Lower lobe of right lung (tissue), 2 donors: Measurements from ENCODE around the gene PAAF1. TPM values are rescaled to one million over a fixed set of nuclear protein-coding genes. Genes with fewer than 3 reads are reported as not detected.

Source experiments
- ATAC-seq, 2 donors: fragments of 200-7000 bp; cut with Tn5 transposase; one replicate each; pipeline ENCODE4 v1.9.1; 2020 to 2022; ENCODE audit warnings: mild to moderate bottlenecking in 2 of 2, moderate library complexity in 2 of 2
- DNase-seq: peaks from one replicate; pipeline ENCODE4 v3.0.0-alpha.2; 2020
- H3K27ac ChIP-seq: fragments of 200-600 bp; one replicate; pipeline ENCODE4 v1.8.0; 2022
- H3K27me3 ChIP-seq: fragments of 200-600 bp; one replicate; pipeline ENCODE4 v1.8.0; 2022; ENCODE audit warnings: low read depth
- H3K36me3 ChIP-seq: fragments of 200-600 bp; one replicate; pipeline ENCODE4 v1.8.0; 2022; ENCODE audit warnings: mild to moderate bottlenecking
- H3K4me1 ChIP-seq: fragments of 200-600 bp; one replicate; pipeline ENCODE4 v1.8.0; 2022
- H3K4me3 ChIP-seq: fragments of 200-600 bp; one replicate; pipeline ENCODE4 v1.8.0; 2022; ENCODE audit warnings: mild to moderate bottlenecking
- H3K9me3 ChIP-seq: fragments of 200-600 bp; one replicate; pipeline ENCODE4 v1.8.0; 2022
- CTCF ChIP-seq: fragments of 200-600 bp; IDR thresholded peaks from one replicate; pipeline ENCODE4 v1.8.0; 2022; ENCODE audit warnings: antibody characterized with exemption, mild to moderate bottlenecking
- intact Hi-C: fragments of 100-400 bp; cut with DNase I; formaldehyde crosslinking; loops from one replicate; pipeline ENCODE4 v1.11.0; 2022
- long read RNA-seq: library from polyadenylated mRNA; unstranded; transcript quantifications from one replicate; pipeline ENCODE4 v2.0.0, GENCODE V29; 2021
- total RNA-seq: library from RNA; stranded (reverse); fragmentation: NEBNext Ultra II Directional; extraction: Animal tissue kit (Norgen Biotek cat#: 25700); gene quantifications from one replicate; pipeline ENCODE4 v1.2.1, GENCODE V29; 2021
- donor health status: DM: no; HTN: yes; CAD: no; lungs with severe emphysema.

The PAAF1 gene
- 15.2 TPM for total RNA-seq
- long read RNA-seq, full-length matches to known transcripts: 33 of 57 reads
- long read RNA-seq, partial matches to known transcripts: 7 of 57 reads
- long read RNA-seq, other reads (novel, unspliced or antisense): 17 of 57 reads

GRCh38 chr11:73876424-73877310 is at the start of gene PAAF1, which contains the start of gene COA4:
Gene PAAF1, plus strand, starts transcription at chr11:73876999. Its CDS starts 23 bp downstream, at chr11:73877022.
Gene COA4, minus strand, starts transcription at chr11:73876846. Its CDS starts 3,468 bp downstream, at chr11:73873378.
- ATAC-seq (peak; percentile 99 to 100), DNase-seq (peak; percentile 94)
- Histone ChIP-seq H3K27ac (peak within 1 kb of the TSS; percentile 81), H3K9me3 (no peaks in the 10 kb centered on the region), H3K4me1 (peaks cover 23% of the 10 kb centered on the region), H3K27me3 (no peaks in the 10 kb centered on the region), H3K36me3 (peaks cover 36% of the 10 kb centered on the region), H3K4me3 (peak within 1 kb of the TSS; percentile 88)
- no peak for TF ChIP-seq CTCF
- intact Hi-C loops: no loop called here

- H3K36me3 ChIP-seq: peaks cover 41% of the 10 kb centered on the region
- intact Hi-C loops: no loop called here
- no peak overlapping the region for H3K27ac ChIP-seq
- DNase-seq: no peak
- no peak for TF ChIP-seq CTCF
- H3K9me3 ChIP-seq: no peaks in the 10 kb centered on the region
- no peak overlapping the region for H3K4me3 ChIP-seq
- no peaks in the 10 kb centered on the region for H3K27me3 ChIP-seq
- no peaks in the 10 kb centered on the region for H3K4me1 ChIP-seq
- no peak for ATAC-seq
Measured at GRCh38 chr11:73830261-73830660, 46.5 kb upstream of the PAAF1 start.

GRCh38 chr11:73833067-73833466 is 43.7 kb upstream of the PAAF1 start:
- intact Hi-C loops: no loop called here
- H3K4me3 ChIP-seq: no peak overlapping the region
- H3K27ac ChIP-seq: no peak overlapping the region
- H3K4me1 ChIP-seq: no peaks in the 10 kb centered on the region
- no peaks in the 10 kb centered on the region for H3K27me3 ChIP-seq
- no peaks in the 10 kb centered on the region for H3K9me3 ChIP-seq
- ATAC-seq (peak in 1 of 2 donors; percentile 41), DNase-seq (no peak)
- peaks cover 27% of the 10 kb centered on the region for H3K36me3 ChIP-seq
- no peak for TF ChIP-seq CTCF

- Histone ChIP-seq H3K9me3 (no peaks in the 10 kb centered on the region), H3K27ac (no peak overlapping the region), H3K4me1 (no peaks in the 10 kb centered on the region), H3K36me3 (peaks cover 17% of the 10 kb centered on the region), H3K27me3 (no peaks in the 10 kb centered on the region), H3K4me3 (no peak overlapping the region)
- ATAC-seq: no peak
- intact Hi-C loops: no loop called here
- TF ChIP-seq CTCF: no peak
- DNase-seq: no peak
Measured at GRCh38 chr11:73838443-73839122, 38.2 kb upstream of the PAAF1 start.

GRCh38 chr11:73839123-73839457 is 37.7 kb upstream of the PAAF1 start:
- no peak for TF ChIP-seq CTCF
- H3K36me3 ChIP-seq: peaks cover 23% of the 10 kb centered on the region
- intact Hi-C loops: no loop called here
- H3K9me3 ChIP-seq: no peaks in the 10 kb centered on the region
- H3K27ac ChIP-seq: no peak overlapping the region
- H3K4me1 ChIP-seq: no peaks in the 10 kb centered on the region
- H3K4me3 ChIP-seq: no peak overlapping the region
- H3K27me3 ChIP-seq: no peaks in the 10 kb centered on the region
- no peak for ATAC-seq
- DNase-seq: no peak
